CD4-positive, alpha-beta memory T cell (primary cell): Measurements from ENCODE around the gene TACC3. TPM values are rescaled to one million over a fixed set of nuclear protein-coding genes. Genes with fewer than 3 reads are reported as not detected.
"Not testable (repeated sequence)": the region's sequence is repeated elsewhere in the genome, so short reads cannot be mapped to it uniquely, and the experiment has no call there.

ENCODE experiments used
- CTCF ChIA-PET: fragments of 350-600 bp; sonication (Branson Sonifier 250); formaldehyde crosslinking; loops from one replicate; lab custom pipeline; 2021; ENCODE audit warnings: inconsistent platforms; ENCODE audit not compliant: partially characterized antibody; lab: Charles Lee
- POLR2A ChIA-PET: fragments of 350-600 bp; sonication (Branson Sonifier 250); formaldehyde crosslinking; loops from one replicate; lab custom pipeline; 2021; ENCODE audit not compliant: partially characterized antibody; lab: Charles Lee
- DNase-seq, 5 donors: peaks; one replicate each; pipeline versions ENCODE4 v3.0.0 to v3.0.0-alpha.2; 2020 to 2022; ENCODE audit warnings: mixed read lengths in 1 of 5
- H3K27ac ChIP-seq: one replicate; pipeline ENCODE4 v1.7.0; 2013; ENCODE audit warnings: low read depth, low read length
- H3K27me3 ChIP-seq: 2 replicates; pipeline ENCODE4 v1.7.0; 2013; ENCODE audit warnings: mild to moderate bottlenecking, low read length, moderate library complexity; ENCODE audit not compliant: insufficient read depth
- H3K36me3 ChIP-seq: 2 replicates; pipeline ENCODE4 v1.7.0; 2013; ENCODE audit warnings: mild to moderate bottlenecking, low read length, moderate library complexity; ENCODE audit not compliant: insufficient read depth
- H3K4me1 ChIP-seq: 2 replicates; pipeline ENCODE4 v1.7.0; 2013; ENCODE audit warnings: mild to moderate bottlenecking, low read length, moderate library complexity; ENCODE audit not compliant: insufficient read depth
- H3K4me3 ChIP-seq, 2 donors: one replicate each; pipeline ENCODE4 v1.7.0; 2013; ENCODE audit warnings: low read length in 2 of 2, mild to moderate bottlenecking in 1 of 2
- H3K9me3 ChIP-seq, 2 donors: one replicate each; pipeline ENCODE4 v1.7.0; 2013; ENCODE audit warnings: low read length in 2 of 2, control low read depth in 1 of 2; ENCODE audit not compliant: control insufficient read depth in 1 of 2
- H3K27ac Mint-ChIP-seq, 7 donors: one replicate each; pipeline ENCODE4 v1.8.0; 2020 to 2021; ENCODE audit warnings: mixed read lengths in 7 of 7, mild to moderate bottlenecking in 6 of 7, inconsistent platforms in 3 of 7, moderate library complexity in 3 of 7
- H3K27me3 Mint-ChIP-seq, 2 donors: one replicate each; pipeline ENCODE4 v1.8.0; 2020 to 2021; ENCODE audit warnings: mixed read lengths in 2 of 2
- H3K36me3 Mint-ChIP-seq, 2 donors: one replicate each; pipeline ENCODE4 v1.8.0; 2020 to 2021; ENCODE audit warnings: mixed read lengths in 2 of 2, inconsistent platforms in 1 of 2, mild to moderate bottlenecking in 1 of 2
- H3K4me1 Mint-ChIP-seq, 4 donors: one replicate each; pipeline ENCODE4 v1.8.0; 2020 to 2021; ENCODE audit warnings: mixed read lengths in 4 of 4, mild to moderate bottlenecking in 1 of 4
- H3K4me3 Mint-ChIP-seq, 8 donors: one replicate each; pipeline ENCODE4 v1.8.0; 2020 to 2021; ENCODE audit warnings: mixed read lengths in 8 of 8, mild to moderate bottlenecking in 7 of 8, moderate library complexity in 6 of 8, inconsistent platforms in 3 of 8
- H3K9me3 Mint-ChIP-seq, 8 donors: one replicate each; pipeline ENCODE4 v1.8.0; 2020 to 2021; ENCODE audit warnings: mixed read lengths in 8 of 8, mild to moderate bottlenecking in 5 of 8, inconsistent platforms in 3 of 8, moderate library complexity in 1 of 8
- intact Hi-C: fragments of 100-400 bp; cut with micrococcal nuclease; formaldehyde crosslinking; loops from one replicate; pipeline ENCODE4 v1.15.1; 2023
- polyA plus RNA-seq, 2 donors: library from polyadenylated mRNA; unstranded; fragments of 300-500 nt; fragmentation: Illumina TruSeq; gene quantifications; one replicate each; pipeline ENCODE4 v1.2.3, GENCODE V29; 2021
- total RNA-seq, 2 experiments: library from RNA; stranded (reverse); gene quantifications; one replicate each; pipeline ENCODE4 v1.2.3, GENCODE V29; 2021

Gene TACC3
- total and polyA plus RNA-seq, 4 experiments from 2014 or later, result 37.3 to 136 (median 97.7) TPM

DNA sequence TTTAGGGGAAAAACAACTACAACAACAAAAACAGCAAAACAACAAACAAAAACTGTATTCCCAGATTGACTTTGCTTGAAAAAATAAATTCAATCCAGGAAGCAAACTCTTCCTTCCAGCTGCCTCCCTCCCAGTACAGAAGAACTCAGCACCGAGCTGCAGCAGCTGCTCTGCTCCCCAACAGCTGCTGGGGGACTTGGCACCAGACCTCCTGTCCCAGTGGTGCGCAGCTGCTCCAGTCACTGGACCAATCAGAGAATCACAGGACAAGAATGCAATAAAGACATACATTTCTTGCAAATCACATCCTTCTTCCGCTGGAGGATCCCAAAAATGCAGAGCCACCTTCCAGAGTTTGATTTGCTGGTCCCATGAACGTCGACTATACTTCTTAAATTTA is 25.4 kb upstream of the TACC3 start:
- no peaks in the 10 kb centered on the region for H3K9me3 ChIP-seq
- ChIA-PET CTCF (interaction anchor here (1.5 to 12.3 kb wide), 5 partner anchors 10 to 204 kb away, joined by 4 to 591 read pairs (median 53); partner anchors contain the start of genes SLBP, TACC3 and TMEM129), POLR2A (interaction anchor here (2.5 to 7.5 kb wide), 2 partner anchors 16 to 27 kb away, joined by 8 to 128 read pairs; partner anchors contain the start of genes SLBP, TACC3 and TMEM129)
- H3K27me3 ChIP-seq, result no peaks in the 10 kb centered on the region
- no peaks in the 10 kb centered on the region for H3K9me3 Mint-ChIP-seq
- no peak overlapping the region for H3K27ac ChIP-seq
- H3K4me3 Mint-ChIP-seq, result no peak overlapping the region
- DNase-seq, result no peak
- peaks cover 32 to 60% of the 10 kb centered on the region in 2 donors for H3K36me3 Mint-ChIP-seq
- no peaks in the 10 kb centered on the region for H3K27me3 Mint-ChIP-seq
- H3K27ac Mint-ChIP-seq, result peak overlapping the region in 1 of 7 donors; percentile 44
- peaks cover 4% of the 10 kb centered on the region for H3K4me1 ChIP-seq
- peaks cover 3 to 7% (median 6%) of the 10 kb centered on the region in 4 donors for H3K4me1 Mint-ChIP-seq
- H3K36me3 ChIP-seq, result peaks cover 65% of the 10 kb centered on the region
- H3K4me3 ChIP-seq, result no peak overlapping the region
- intact Hi-C loops, result no loop called here

DNA sequence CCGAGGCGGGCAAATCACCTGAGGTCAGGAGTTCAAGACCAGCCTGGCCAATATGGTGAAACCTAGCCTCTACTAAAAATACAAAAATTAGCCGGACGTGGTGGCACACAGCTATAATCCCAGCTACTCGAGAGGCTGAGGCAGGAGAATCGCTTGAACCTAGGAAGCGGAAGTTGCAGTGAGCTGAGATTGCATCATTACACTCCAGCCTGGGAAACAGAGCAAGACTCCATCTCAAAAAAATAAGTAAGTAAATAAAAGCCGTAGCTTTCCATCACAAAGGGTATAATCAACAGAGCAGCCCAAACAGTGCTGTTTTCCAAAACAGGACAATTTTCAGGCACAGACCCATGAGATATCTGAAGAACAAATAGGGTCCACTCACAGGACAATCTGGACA is 19.6 kb upstream of the TACC3 start:
- H3K27ac ChIP-seq, intact Hi-C loops, H3K4me3 ChIP-seq, DNase-seq, H3K27me3 Mint-ChIP-seq, H3K4me3 Mint-ChIP-seq, H3K4me1 ChIP-seq, H3K9me3 ChIP-seq, H3K9me3 Mint-ChIP-seq, H3K27me3 ChIP-seq: not testable (repeated sequence)
- H3K36me3 Mint-ChIP-seq, result peaks cover 36 to 67% of the 10 kb centered on the region in 2 donors
- H3K36me3 ChIP-seq, result peaks cover 36% of the 10 kb centered on the region
- peak overlapping the region in 1 of 7 donors; percentile 29 for H3K27ac Mint-ChIP-seq
- POLR2A ChIA-PET, result interaction anchor here (1.3 to 3.7 kb wide), 3 partner anchors 9 to 19 kb away, joined by 3 to 14 read pairs (median 4); partner anchors contain the start of genes SLBP, TACC3 and TMEM129
- peaks cover 12 to 40% (median 24%) of the 10 kb centered on the region in 4 donors for H3K4me1 Mint-ChIP-seq
- CTCF ChIA-PET, result interaction anchor here (1.3 to 9.7 kb wide), 4 partner anchors 9 to 31 kb away, joined by 3 to 115 read pairs (median 4); partner anchors contain the start of genes TACC3 and TMEM129

DNA sequence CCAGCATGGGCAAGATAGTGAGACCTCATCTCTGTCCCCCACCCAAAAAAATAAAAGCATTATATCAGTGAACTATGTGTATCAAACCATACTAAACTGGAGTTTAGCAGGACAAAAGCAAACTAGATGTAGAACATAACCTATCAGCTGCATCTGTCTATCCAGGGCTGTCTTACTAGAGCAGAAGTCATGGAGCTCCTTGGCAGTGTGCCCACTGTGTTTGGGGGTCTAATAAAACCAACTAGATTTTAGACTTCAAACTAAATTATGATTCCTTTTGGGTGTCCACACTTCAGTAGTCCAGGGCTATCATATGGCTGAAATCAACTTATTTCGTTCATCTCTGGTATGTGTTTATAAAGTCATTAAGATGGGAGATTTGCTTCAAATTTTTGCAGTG is 17.5 kb upstream of the TACC3 start:
- Mint-ChIP-seq H3K4me3 (no peak overlapping the region), H3K27ac (peak overlapping the region in 2 of 7 donors; percentile 48 to 52), H3K9me3 (no peaks in the 10 kb centered on the region), H3K4me1 (peaks cover 19 to 55% (median 32%) of the 10 kb centered on the region in 4 donors), H3K27me3 (no peaks in the 10 kb centered on the region), H3K36me3 (peaks cover 39 to 69% of the 10 kb centered on the region in 2 donors)
- DNase-seq, result no peak
- intact Hi-C loops, result no loop called here
- Histone ChIP-seq H3K9me3 (no peaks in the 10 kb centered on the region), H3K4me3 (no peak overlapping the region), H3K27ac (no peak overlapping the region), H3K4me1 (peaks cover 5% of the 10 kb centered on the region), H3K36me3 (peaks cover 33% of the 10 kb centered on the region), H3K27me3 (no peaks in the 10 kb centered on the region)
- ChIA-PET CTCF (interaction anchor here (0.5 to 9.7 kb wide), 5 partner anchors 8 to 1192 kb away, joined by 3 to 115 read pairs (median 3); partner anchors contain the start of gene SLBP), POLR2A (interaction anchor here (0.9 to 3.7 kb wide), 3 partner anchors 9 to 22 kb away, joined by 3 to 14 read pairs (median 3); partner anchors contain the start of genes SLBP, TACC3 and TMEM129)

DNA sequence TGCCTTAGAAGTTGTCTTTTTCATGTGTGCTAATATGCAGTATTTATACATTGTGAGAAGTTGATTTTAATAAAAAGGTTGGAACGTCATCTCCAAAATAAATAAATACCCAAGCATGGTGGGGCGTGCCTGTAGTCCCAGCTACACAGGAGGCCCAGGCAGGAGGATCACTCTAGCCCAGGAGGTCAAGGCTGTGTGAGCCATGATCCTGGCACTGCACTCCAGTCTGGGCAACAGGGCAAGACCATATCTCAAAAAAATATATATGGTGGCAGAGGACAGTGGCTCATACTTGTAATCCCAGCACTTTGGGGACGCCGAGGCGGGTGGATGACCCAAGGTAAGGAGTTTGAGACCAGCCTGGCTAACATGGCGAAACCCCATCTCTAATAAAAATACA is 15.6 kb upstream of the TACC3 start:
- Mint-ChIP-seq H3K27me3 (no peaks in the 10 kb centered on the region), H3K4me3 (no peak overlapping the region), H3K9me3 (no peaks in the 10 kb centered on the region), H3K27ac (no peak overlapping the region), H3K4me1 (peaks cover 23 to 74% (median 45%) of the 10 kb centered on the region in 4 donors), H3K36me3 (peaks cover 36 to 63% of the 10 kb centered on the region in 2 donors)
- POLR2A ChIA-PET, result interaction anchor here (1.2 kb wide), 1 partner anchor 15 kb away, joined by 3 read pairs; the partner anchor contains the start of genes TACC3 and TMEM129
- H3K36me3 ChIP-seq, result peaks cover 16% of the 10 kb centered on the region
- intact Hi-C loops, result no loop called here
- no peak for DNase-seq
- no peak overlapping the region for H3K27ac ChIP-seq
- CTCF ChIA-PET, result interaction anchor here (9.7 kb wide), 1 partner anchor 13 kb away, joined by 115 read pairs; no protein-coding TSS in a partner anchor
- no peak overlapping the region for H3K4me3 ChIP-seq
- peaks cover 24% of the 10 kb centered on the region for H3K4me1 ChIP-seq
- no peaks in the 10 kb centered on the region for H3K27me3 ChIP-seq
- no peaks in the 10 kb centered on the region for H3K9me3 ChIP-seq

DNA sequence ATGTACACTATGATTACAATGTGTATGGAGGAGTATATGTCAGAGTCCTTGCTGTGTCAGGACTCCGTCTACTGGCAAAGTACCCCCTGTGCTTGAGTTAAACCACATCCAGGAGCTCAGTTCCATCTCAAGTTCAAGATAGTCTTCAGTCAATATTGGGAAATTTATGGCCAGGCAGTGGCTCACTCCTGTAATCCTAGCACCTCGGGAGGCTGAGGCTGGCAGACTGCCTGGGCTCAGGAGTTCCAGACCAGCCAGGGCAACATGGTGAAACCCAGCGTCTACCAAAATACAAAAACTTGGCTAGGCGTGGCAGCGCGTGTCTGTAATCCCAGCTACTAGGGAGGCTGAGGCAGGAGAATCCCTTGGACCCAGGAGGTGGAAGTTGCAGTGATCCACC is 15.0 kb upstream of the TACC3 start:
- POLR2A ChIA-PET, result interaction anchor here (1.2 kb wide), 1 partner anchor 15 kb away, joined by 3 read pairs; the partner anchor contains the start of genes TACC3 and TMEM129
- DNase-seq, result no peak
- H3K27me3 Mint-ChIP-seq, result no peaks in the 10 kb centered on the region

DNA sequence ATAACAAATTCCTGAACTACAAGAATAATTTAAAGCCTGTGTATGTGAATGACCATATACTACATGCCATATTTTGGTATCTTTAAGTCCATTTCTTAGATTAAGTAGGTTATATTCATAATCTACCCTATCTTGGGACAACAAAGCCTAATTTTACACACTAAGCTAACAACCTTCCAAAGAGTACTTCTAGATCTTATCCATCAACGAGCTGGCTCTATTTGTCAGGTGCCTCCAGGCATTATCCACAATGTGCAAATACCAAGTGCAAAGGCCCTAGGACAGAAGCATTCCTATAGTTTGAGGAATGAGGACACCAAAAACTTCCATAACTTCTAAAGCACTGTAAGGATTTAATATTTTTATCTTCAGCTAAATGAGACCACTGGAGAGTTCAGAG is 12.7 kb upstream of the TACC3 start:
- Mint-ChIP-seq H3K27ac (peak overlapping the region in 5 of 7 donors; percentile 14 to 54 (median 18)), H3K36me3 (peaks cover 27 to 54% of the 10 kb centered on the region in 2 donors), H3K9me3 (no peaks in the 10 kb centered on the region), H3K4me3 (peak overlapping the region in 3 of 8 donors; percentile 3 to 55 (median 40)), H3K4me1 (peaks cover 27 to 77% (median 48%) of the 10 kb centered on the region in 4 donors), H3K27me3 (no peaks in the 10 kb centered on the region)
- Histone ChIP-seq H3K27me3 (no peaks in the 10 kb centered on the region), H3K4me3 (no peak overlapping the region), H3K9me3 (no peaks in the 10 kb centered on the region), H3K27ac (no peak overlapping the region), H3K36me3 (peaks cover 4% of the 10 kb centered on the region), H3K4me1 (peaks cover 38% of the 10 kb centered on the region)
- ChIA-PET CTCF (interaction anchor here (1.5 to 9.7 kb wide), 3 partner anchors 16 to 18 kb away, joined by 10 to 115 read pairs (median 13); no protein-coding TSS in a partner anchor), POLR2A (interaction anchor here (0.8 to 2.7 kb wide), 3 partner anchors 12 to 15 kb away, joined by 3 to 19 read pairs (median 14); partner anchors contain the start of genes TACC3 and TMEM129)
- no peak for DNase-seq
- intact Hi-C loops, result no loop called here

More for the DNA sequence above, 15.0 kb upstream of the TACC3 start:
- no peak overlapping the region for H3K4me3 ChIP-seq
- Mint-ChIP-seq H3K4me3 (peak overlapping the region in 1 of 8 donors; percentile 55), H3K27ac (peak overlapping the region in 1 of 7 donors; percentile 61), H3K4me1 (peaks cover 28 to 80% (median 50%) of the 10 kb centered on the region in 4 donors), H3K36me3 (peaks cover 39 to 65% of the 10 kb centered on the region in 2 donors), H3K9me3 (no peaks in the 10 kb centered on the region)
- intact Hi-C loops, result no loop called here
- no peak overlapping the region for H3K27ac ChIP-seq
- H3K36me3 ChIP-seq, result peaks cover 16% of the 10 kb centered on the region
- CTCF ChIA-PET, result interaction anchor here (9.7 kb wide), 1 partner anchor 13 kb away, joined by 115 read pairs; no protein-coding TSS in a partner anchor
- no peaks in the 10 kb centered on the region for H3K9me3 ChIP-seq
- H3K27me3 ChIP-seq, result no peaks in the 10 kb centered on the region
- peaks cover 30% of the 10 kb centered on the region for H3K4me1 ChIP-seq
